Psoas muscle (tissue), 8 donors: Measurements from ENCODE around the gene ADAMTS6. TPM values are rescaled to one million over a fixed set of nuclear protein-coding genes. Genes with fewer than 3 reads are reported as not detected.

Source experiments
- ATAC-seq, 4 donors: fragments of 200-7000 bp; cut with Tn5 transposase; one replicate each; pipeline ENCODE4 v1.9.1; 2020; ENCODE audit warnings: moderate library complexity in 3 of 4, mild to moderate bottlenecking in 2 of 4
- DNase-seq, 2 donors: peaks; one replicate each; pipeline ENCODE4 v3.0.0-alpha.2; 2020
- H3K27ac ChIP-seq: fragments of 200-600 bp; one replicate; pipeline ENCODE4 v1.8.0; 2022
- H3K27me3 ChIP-seq, 3 donors: fragments of 200-600 bp in 1 of 3; one replicate each; pipeline versions ENCODE4 v1.6.1 to v1.8.0; 2013 to 2022; ENCODE audit warnings: low read length in 2 of 3, mild to moderate bottlenecking in 2 of 3, moderate library complexity in 1 of 3; ENCODE audit not compliant: insufficient read depth in 3 of 3
- H3K36me3 ChIP-seq, 2 donors: fragments of 200-600 bp in 1 of 2; one replicate each; pipeline versions ENCODE4 v1.6.1 to v1.8.0; 2013 to 2022; ENCODE audit warnings: low read depth in 1 of 2, mild to moderate bottlenecking in 1 of 2, moderate library complexity in 1 of 2; ENCODE audit not compliant: insufficient read depth in 1 of 2
- H3K4me1 ChIP-seq: fragments of 200-600 bp; one replicate; pipeline ENCODE4 v1.8.0; 2022
- H3K4me3 ChIP-seq: fragments of 200-600 bp; one replicate; pipeline ENCODE4 v1.8.0; 2022; ENCODE audit warnings: mild to moderate bottlenecking
- H3K9me3 ChIP-seq: fragments of 200-600 bp; one replicate; pipeline ENCODE4 v1.8.0; 2022
- CTCF ChIP-seq: fragments of 200-600 bp; IDR thresholded peaks from one replicate; pipeline ENCODE4 v1.8.0; 2022; ENCODE audit warnings: antibody characterized with exemption
- WGBS, 3 donors: extraction: QIAGEN DNeasy Blood & Tissue Kit; methylation state at CpG; one replicate each; pipeline versions ENCODE4 v1.1.6 to v1.1.7; 2013; 5-methylcytosine and 5-hydroxymethylcytosine counted together
- intact Hi-C, 2 donors: fragments of 100-400 bp; cut with DNase I; formaldehyde crosslinking; loops; one replicate each; pipeline versions ENCODE4 v1.11.0 to v1.14.2; 2022
- polyA plus RNA-seq, 3 donors: library from polyadenylated mRNA; stranded (reverse); fragments of 200-250 nt; gene quantifications; one replicate each; pipeline ENCODE4 v1.2.3, GENCODE V29; 2013
- total RNA-seq, 4 donors: library from RNA; stranded (reverse); fragmentation: NEBNext Ultra II Directional in 2 of 4; extraction: Animal tissue kit (Norgen Biotek cat#: 25700) in 2 of 4; gene quantifications; one replicate each; pipeline versions ENCODE4 v1.2.1 to v1.2.4, GENCODE V29; 2021 to 2023
- donor health status: healthy with polysubstance abuse.
- donor health status: DM: no; HTN: no; CAD: no; lungs with moderate emphysema.
- donor health status: Bipolar disorder and iron deficiency.
- donor health status: healthy.
- donor health status: DM: yes; HTN: yes; CAD: no.
- donor health status: DM: no; HTN: no; CAD: no.
- donor health status: DM: no; HTN: no; CAD: no.
- donor health status: DM: yes; HTN: yes; CAD: no.

ADAMTS6 gene
- total and polyA plus RNA-seq, 7 donors = 0.06 to 0.59 (median 0.24) TPM

GRCh38 chr5:65276178-65276890 lies 205.4 kb downstream of the ADAMTS6 start:
- H3K36me3 ChIP-seq = no peaks in the 10 kb centered on the region
- no peaks in the 10 kb centered on the region for H3K9me3 ChIP-seq
- ATAC-seq (no peak), DNase-seq (no peak)
- no peak overlapping the region for H3K4me3 ChIP-seq
- intact Hi-C loops = no loop called here
- no peaks in the 10 kb centered on the region for H3K27me3 ChIP-seq
- H3K27ac ChIP-seq = no peak overlapping the region
- 63 to 73% (median 73%) methylated on average over 1 of the region's 1 CpG for WGBS, 3 donors
- no peak for TF ChIP-seq CTCF
- no peaks in the 10 kb centered on the region for H3K4me1 ChIP-seq

DNA sequence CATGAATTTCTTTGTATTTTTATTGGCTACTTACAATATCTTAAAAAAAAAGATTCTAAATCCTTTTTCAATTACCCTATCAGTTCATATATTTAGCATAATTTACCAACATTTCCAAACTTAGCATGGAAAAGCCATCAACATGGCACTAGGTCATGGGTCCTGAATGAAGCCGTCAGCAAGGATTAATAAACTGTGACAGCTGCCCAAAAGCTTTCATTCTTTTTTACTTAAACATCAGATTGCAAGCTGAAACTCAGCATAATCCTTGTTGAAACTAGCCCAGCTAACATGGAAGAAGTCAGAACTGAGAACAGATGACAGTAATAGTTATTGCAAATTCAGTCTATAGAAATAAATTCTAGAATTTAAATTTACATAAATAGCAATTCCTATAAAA lies 209.8 kb downstream of the ADAMTS6 start:
- Histone ChIP-seq H3K27me3 (no peaks in the 10 kb centered on the region), H3K36me3 (no peaks in the 10 kb centered on the region), H3K27ac (no peak overlapping the region), H3K4me3 (no peak overlapping the region), H3K4me1 (no peaks in the 10 kb centered on the region), H3K9me3 (no peaks in the 10 kb centered on the region)
- DNase-seq (no peak), ATAC-seq (no peak)
- 39 to 51% (median 46%) methylated on average over 1 of the region's 1 CpG for WGBS, 3 donors
- intact Hi-C loops = no loop called here
- no peak for TF ChIP-seq CTCF

GRCh38 chr5:65268525-65268924 lies 213.2 kb downstream of the ADAMTS6 start:
- 27 to 39% (median 28%) methylated on average over 8 of the region's 8 CpGs for WGBS, 3 donors
- DNase-seq (no peak), ATAC-seq (no peak)
- no peak overlapping the region for H3K4me3 ChIP-seq
- no peaks in the 10 kb centered on the region for H3K27me3 ChIP-seq
- no peaks in the 10 kb centered on the region for H3K9me3 ChIP-seq
- no peaks in the 10 kb centered on the region for H3K36me3 ChIP-seq
- H3K27ac ChIP-seq = no peak overlapping the region
- no peak for TF ChIP-seq CTCF
- H3K4me1 ChIP-seq = no peaks in the 10 kb centered on the region
- intact Hi-C loops = no loop called here

GRCh38 chr5:65264420-65264819 lies 217.3 kb downstream of the ADAMTS6 start:
- no peak overlapping the region for H3K27ac ChIP-seq
- no peak overlapping the region for H3K4me3 ChIP-seq
- intact Hi-C loops = no loop called here
- TF ChIP-seq CTCF = no peak
- DNase-seq (no peak), ATAC-seq (no peak)
- H3K9me3 ChIP-seq = no peaks in the 10 kb centered on the region
- no peaks in the 10 kb centered on the region for H3K36me3 ChIP-seq
- 22 to 40% (median 27%) methylated on average over 1 of the region's 1 CpG for WGBS, 3 donors
- H3K4me1 ChIP-seq = no peaks in the 10 kb centered on the region
- no peaks in the 10 kb centered on the region for H3K27me3 ChIP-seq

DNA sequence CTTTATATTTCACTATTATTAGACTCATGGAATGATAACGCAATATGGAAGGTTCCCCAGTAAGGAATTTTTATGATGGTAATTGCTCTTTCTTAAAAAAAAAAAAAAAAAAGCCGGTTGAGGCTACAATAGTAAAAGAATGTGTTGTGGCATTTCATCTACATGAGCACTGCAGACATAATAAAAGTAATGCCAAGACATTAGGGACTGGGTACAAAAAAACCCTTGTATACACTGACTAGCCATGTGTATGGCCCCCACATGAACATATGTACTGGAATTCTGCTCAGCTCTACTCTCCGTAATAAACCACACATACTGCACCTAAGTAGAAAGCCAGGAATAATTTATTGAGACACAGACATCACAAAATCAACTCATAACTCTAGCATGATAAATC lies 218.4 kb downstream of the ADAMTS6 start:
- Histone ChIP-seq H3K27ac (no peak overlapping the region), H3K4me3 (no peak overlapping the region), H3K27me3 (no peaks in the 10 kb centered on the region), H3K9me3 (no peaks in the 10 kb centered on the region), H3K4me1 (no peaks in the 10 kb centered on the region), H3K36me3 (no peaks in the 10 kb centered on the region)
- TF ChIP-seq CTCF = no peak
- DNase-seq (no peak), ATAC-seq (no peak)
- WGBS, 3 donors = 71 to 77% (median 71%) methylated on average over 3 of the region's 3 CpGs
- intact Hi-C loops = no loop called here
